Endothelial cell of coronary artery (primary cell): ENCODE results near the gene PAK4. TPM values are rescaled to one million over a fixed set of nuclear protein-coding genes. Genes with fewer than 3 reads are reported as not detected.

Experiments used
- total RNA-seq: library from RNA; depleted of rRNA; stranded (reverse); fragments of >200 nt; gene quantifications from 2 replicates; pipeline ENCODE4 v1.2.3, GENCODE V29; 2014

Gene PAK4
- 7.0 and 9.9 TPM in 2 replicates for total RNA-seq

GRCh38 chr19:39125554-39126311 lies at the start of gene PAK4:
PAK4 (plus strand) TSS chr19:39125786; CDS start chr19:39169554, 43,768 bp downstream.

GRCh38 chr19:39083983-39084731 lies 41.4 kb upstream of the PAK4 start, which contains the start of gene ACP7:
ACP7 (plus strand) TSS chr19:39084368; CDS start chr19:39085270, 902 bp downstream.

GRCh38 chr19:39196860-39197562 lies 71.4 kb downstream of the PAK4 start, which contains the start of gene NCCRP1:
NCCRP1 (plus strand) TSS chr19:39196964; CDS start chr19:39196983, 19 bp downstream.

GRCh38 chr19:39203372-39204341 lies 78.1 kb downstream of the PAK4 start, which contains the start of gene SYCN:
SYCN (minus strand) TSS chr19:39204263; CDS start chr19:39204254, 9 bp downstream.

Other genes starting within 250 kb of the PAK4 start
- gene RINL, start 247.5 kb upstream of the PAK4 start, total RNA-seq, result 3.2 and 4.2 TPM in 2 replicates
- gene SIRT2, start 226.2 kb upstream of the PAK4 start, total RNA-seq, result 43.9 and 44.0 TPM in 2 replicates
- gene NFKBIB, start 225.8 kb upstream of the PAK4 start, total RNA-seq, result 10.9 and 14.0 TPM in 2 replicates
- gene CCER2, start 213.6 kb upstream of the PAK4 start, total RNA-seq, result not detected in 2 replicates
- gene SARS2, start 195.0 kb upstream of the PAK4 start, total RNA-seq, result 13.9 and 15.0 TPM in 2 replicates
- 36.9 and 48.1 TPM in 2 replicates for gene MRPS12, start 194.8 kb upstream of the PAK4 start, total RNA-seq
- gene FBXO17, start 150.0 kb upstream of the PAK4 start, total RNA-seq, result 14.8 and 17.7 TPM in 2 replicates
- 0.54 and 0.94 TPM in 2 replicates for gene FBXO27, start 93.2 kb upstream of the PAK4 start, total RNA-seq
- not detected in 2 replicates for gene ACP7, start 41.4 kb upstream of the PAK4 start, total RNA-seq
- gene NCCRP1, start 71.2 kb downstream of the PAK4 start, total RNA-seq, result not detected in 2 replicates
- gene SYCN, start 78.5 kb downstream of the PAK4 start, total RNA-seq, result not detected in 2 replicates
- not detected in 2 replicates for gene IFNL3, start 119.2 kb downstream of the PAK4 start, total RNA-seq
- gene IFNL4, start 123.1 kb downstream of the PAK4 start, total RNA-seq, result not detected in 2 replicates
- not detected in 2 replicates for gene IFNL2, start 142.6 kb downstream of the PAK4 start, total RNA-seq
- gene IFNL1, start 170.6 kb downstream of the PAK4 start, total RNA-seq, result not detected in 2 replicates
- 0.18 and 0.19 TPM in 2 replicates for gene LRFN1, start 195.1 kb downstream of the PAK4 start, total RNA-seq
- gene GMFG, start 210.3 kb downstream of the PAK4 start, total RNA-seq, result 13.7 and 28.2 TPM in 2 replicates
- 30.9 and 37.5 TPM in 2 replicates for gene SAMD4B, start 216.6 kb downstream of the PAK4 start, total RNA-seq